ENCODE measurements around the gene INHBB. TPM values are rescaled to one million over a fixed set of nuclear protein-coding genes. Genes with fewer than 3 reads are reported as not detected.

INHBB gene
- total RNA-seq, 6 donors from 2014 or later, result 2.3 to 12.4 (median 8.0) TPM

DNA sequence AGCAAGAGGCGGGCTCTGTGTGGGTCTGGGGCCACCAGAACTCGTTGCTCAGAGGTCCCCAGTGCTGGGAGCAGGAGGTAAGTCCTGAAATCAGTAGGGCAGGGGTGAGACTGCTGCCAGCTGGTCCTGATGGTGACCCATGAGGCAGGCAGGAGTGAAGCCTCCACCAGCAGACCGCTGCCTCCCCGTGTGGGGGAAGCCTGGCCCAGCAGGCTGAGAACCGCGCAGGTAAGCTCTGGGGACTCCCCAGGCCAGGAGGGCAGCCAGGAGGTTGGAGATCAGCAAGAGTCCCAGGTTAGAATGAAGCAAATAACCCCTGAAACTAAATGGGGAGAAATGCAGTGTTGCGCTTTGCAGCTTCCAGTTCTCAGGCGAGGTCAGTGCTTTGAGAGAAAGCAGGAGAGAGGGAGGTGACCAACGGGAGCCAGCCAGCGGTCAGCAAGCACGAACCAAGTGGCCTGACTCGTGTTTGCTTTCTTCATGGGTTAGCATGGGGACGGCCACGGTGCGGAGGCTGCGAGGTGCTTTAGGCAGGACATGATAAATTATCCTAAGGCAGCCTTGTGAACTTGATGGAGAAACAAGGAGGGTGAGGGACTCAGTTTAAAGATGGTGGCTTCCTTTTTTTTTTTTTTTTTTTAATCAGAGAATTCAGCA lies 26.2 kb downstream of the INHBB start:
- no peaks in the 10 kb centered on the region for H3K4me1 ChIP-seq
- H3K9me3 ChIP-seq, result no peaks in the 10 kb centered on the region
- DNase-seq, result peak in 1 of 2 donors; percentile 42
- WGBS, 2 donors, result 74 to 78% methylated on average over 13 to 16 of the region's 16 CpGs
- TF ChIP-seq POLR2A (IDR thresholded peaks at IDR 0.05), result no peak
- TF ChIP-seq, protein P1, sequence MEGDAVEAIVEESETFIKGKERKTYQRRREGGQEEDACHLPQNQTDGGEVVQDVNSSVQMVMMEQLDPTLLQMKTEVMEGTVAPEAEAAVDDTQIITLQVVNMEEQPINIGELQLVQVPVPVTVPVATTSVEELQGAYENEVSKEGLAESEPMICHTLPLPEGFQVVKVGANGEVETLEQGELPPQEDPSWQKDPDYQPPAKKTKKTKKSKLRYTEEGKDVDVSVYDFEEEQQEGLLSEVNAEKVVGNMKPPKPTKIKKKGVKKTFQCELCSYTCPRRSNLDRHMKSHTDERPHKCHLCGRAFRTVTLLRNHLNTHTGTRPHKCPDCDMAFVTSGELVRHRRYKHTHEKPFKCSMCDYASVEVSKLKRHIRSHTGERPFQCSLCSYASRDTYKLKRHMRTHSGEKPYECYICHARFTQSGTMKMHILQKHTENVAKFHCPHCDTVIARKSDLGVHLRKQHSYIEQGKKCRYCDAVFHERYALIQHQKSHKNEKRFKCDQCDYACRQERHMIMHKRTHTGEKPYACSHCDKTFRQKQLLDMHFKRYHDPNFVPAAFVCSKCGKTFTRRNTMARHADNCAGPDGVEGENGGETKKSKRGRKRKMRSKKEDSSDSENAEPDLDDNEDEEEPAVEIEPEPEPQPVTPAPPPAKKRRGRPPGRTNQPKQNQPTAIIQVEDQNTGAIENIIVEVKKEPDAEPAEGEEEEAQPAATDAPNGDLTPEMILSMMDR (IDR thresholded peaks at IDR 0.05), result no peak
- TF ChIP-seq POLR2AphosphoS5 (IDR thresholded peaks at IDR 0.05), result no peak
- TF ChIP-seq EP300 (IDR thresholded peaks at IDR 0.05), result no peak
- H3K27me3 ChIP-seq, result no peaks in the 10 kb centered on the region
- no peak overlapping the region for H3K4me3 ChIP-seq
- H3K27ac ChIP-seq, result no peak overlapping the region
- H3K36me3 ChIP-seq, result no peaks in the 10 kb centered on the region
- no peak for ATAC-seq (ENCODE audit: low FRiP score in 2 of 2)

DNA sequence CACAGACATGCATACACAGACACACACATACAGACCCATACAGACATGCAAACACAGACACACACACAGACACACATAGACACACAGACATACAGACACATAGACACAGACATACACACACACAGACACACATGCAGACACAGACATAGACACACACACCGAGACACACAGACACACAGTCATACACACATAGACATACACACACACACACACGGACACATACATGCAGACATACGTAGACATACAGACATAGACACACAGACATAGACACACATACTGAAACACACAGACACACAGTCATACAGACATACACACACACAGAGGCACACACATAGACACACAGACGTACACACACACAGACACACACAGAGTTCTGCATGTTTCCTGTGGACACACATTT lies 26.9 kb downstream of the INHBB start:
- ATAC-seq (ENCODE audit: low FRiP score in 2 of 2) (no peak), DNase-seq (no peak)
- no peak overlapping the region for H3K27ac ChIP-seq
- no peaks in the 10 kb centered on the region for H3K9me3 ChIP-seq
- no peaks in the 10 kb centered on the region for H3K4me1 ChIP-seq
- WGBS, 2 donors, result 78 to 92% methylated on average over 1 to 4 of the region's 4 CpGs
- H3K27me3 ChIP-seq, result no peaks in the 10 kb centered on the region
- H3K36me3 ChIP-seq, result no peaks in the 10 kb centered on the region
- no peak overlapping the region for H3K4me3 ChIP-seq
- TF ChIP-seq EP300 (IDR thresholded peaks at IDR 0.05), result no peak
- TF ChIP-seq, protein P1 (IDR thresholded peaks at IDR 0.05), result no peak
- no peak for TF ChIP-seq POLR2AphosphoS5 (IDR thresholded peaks at IDR 0.05)
- no peak for TF ChIP-seq POLR2A (IDR thresholded peaks at IDR 0.05)

DNA sequence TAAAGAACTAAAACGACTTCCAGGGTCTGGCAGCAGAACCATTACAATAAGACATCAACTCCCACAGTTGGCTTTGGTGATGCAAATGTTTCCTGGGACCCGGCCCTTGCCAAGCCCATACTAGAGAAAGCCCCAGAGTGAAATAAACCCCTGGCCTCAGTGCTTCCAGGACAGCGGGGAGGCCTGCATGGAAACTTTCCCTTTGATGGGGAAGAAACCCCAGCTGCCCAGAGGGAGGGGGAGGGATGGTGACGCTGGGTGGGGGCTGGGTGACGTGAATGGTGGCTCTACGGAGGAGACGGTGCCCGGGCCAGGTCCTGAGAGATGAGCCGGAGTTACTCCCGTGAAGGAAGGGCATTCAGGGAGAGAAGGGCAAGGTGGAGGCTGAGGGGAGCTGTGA lies 27.5 kb downstream of the INHBB start:
- Histone ChIP-seq H3K27ac (no peak overlapping the region), H3K27me3 (no peaks in the 10 kb centered on the region), H3K36me3 (no peaks in the 10 kb centered on the region), H3K4me3 (no peak overlapping the region), H3K9me3 (no peaks in the 10 kb centered on the region), H3K4me1 (no peaks in the 10 kb centered on the region)
- no peak for ATAC-seq (ENCODE audit: low FRiP score in 2 of 2)
- TF ChIP-seq, protein P1 (IDR thresholded peaks at IDR 0.05), result no peak
- TF ChIP-seq POLR2AphosphoS5 (IDR thresholded peaks at IDR 0.05) (no peak), POLR2A (IDR thresholded peaks at IDR 0.05) (no peak), EP300 (IDR thresholded peaks at IDR 0.05) (no peak)
- no peak for DNase-seq
- 60 to 61% methylated on average over 8 to 10 of the region's 10 CpGs for WGBS, 2 donors

DNA sequence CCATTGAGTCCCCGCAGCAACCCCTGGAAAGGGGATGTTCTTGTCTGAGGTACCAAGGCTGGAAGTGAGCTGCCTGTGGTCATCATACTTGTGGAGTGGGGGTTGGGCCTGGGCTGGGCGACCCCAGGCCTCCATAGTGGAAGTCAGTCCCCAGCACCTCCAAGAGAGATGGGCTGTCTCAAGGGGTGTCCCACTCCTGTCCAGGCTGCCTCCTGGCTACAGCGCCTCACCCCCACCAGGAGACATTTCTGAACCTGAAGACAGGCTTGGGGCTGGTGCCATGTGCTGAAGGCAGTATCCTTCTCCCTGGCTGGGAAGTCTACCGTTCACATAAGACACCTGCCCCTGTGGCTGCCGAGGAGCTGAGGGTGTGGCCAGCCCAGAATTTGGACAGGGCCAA lies 28.9 kb downstream of the INHBB start:
- Histone ChIP-seq H3K9me3 (no peaks in the 10 kb centered on the region), H3K36me3 (no peaks in the 10 kb centered on the region), H3K4me1 (no peaks in the 10 kb centered on the region), H3K27ac (no peak overlapping the region), H3K4me3 (no peak overlapping the region), H3K27me3 (no peaks in the 10 kb centered on the region)
- WGBS, 2 donors, result 89 to 92% methylated on average over 5 of the region's 5 CpGs
- TF ChIP-seq, protein P1 (IDR thresholded peaks at IDR 0.05), result no peak
- TF ChIP-seq EP300 (IDR thresholded peaks at IDR 0.05) (no peak), POLR2A (IDR thresholded peaks at IDR 0.05) (no peak), POLR2AphosphoS5 (IDR thresholded peaks at IDR 0.05) (no peak)
- DNase-seq, result no peak
- ATAC-seq (ENCODE audit: low FRiP score in 2 of 2), result no peak
